ENCODE measurements around the gene ABTB1. TPM values are rescaled to one million over a fixed set of nuclear protein-coding genes. Genes with fewer than 3 reads are reported as not detected.

The ABTB1 gene
- total and polyA plus RNA-seq, 2 of the 13 experiments (the other 11 are each of a cell fraction or from before 2014, with no cell fraction given) = 0.42 to 14.5 TPM

- TF ChIP-seq MXI1 (IDR thresholded peaks at IDR 0.05; ENCODE audit: borderline replicate concordance, low read depth, low read length) (peak; percentile 30; the same call in 1 of the 3 replicates), KLF6 (CRISPR knock-in tag; IDR thresholded peaks at IDR 0.05) (peak; percentile 83), SALL2 (CRISPR knock-in tag; IDR thresholded peaks at IDR 0.05) (peak; percentile 39; the same call in 1 of the 2 replicates), ZMYM3 (CRISPR knock-in tag; IDR thresholded peaks at IDR 0.05) (no peak), CENPX (CRISPR knock-in tag; IDR thresholded peaks at IDR 0.05) (no peak), FOXC1 (CRISPR knock-in tag; IDR thresholded peaks at IDR 0.05; ENCODE audit: borderline replicate concordance) (peak; percentile 90), ZNF317 (CRISPR knock-in tag; IDR thresholded peaks at IDR 0.05) (no peak), ZNF552 (CRISPR knock-in tag; IDR thresholded peaks at IDR 0.05; ENCODE audit: borderline replicate concordance) (0 out of 2 replicates have a peak, but pooled peaks have one; percentile 70), ZNF563 (CRISPR knock-in tag; IDR thresholded peaks at IDR 0.05) (peak; percentile 86; the same call in 1 of the 2 replicates), ZSCAN21 (CRISPR knock-in tag; IDR thresholded peaks at IDR 0.05; ENCODE audit: borderline replicate concordance) (peak; percentile 77), SMAD3 (CRISPR knock-in tag; IDR thresholded peaks at IDR 0.05) (no peak), MED8 (CRISPR knock-in tag; IDR thresholded peaks at IDR 0.05; ENCODE audit: insufficient replicate concordance) (no peak), ZNF891 (CRISPR knock-in tag; IDR thresholded peaks at IDR 0.05) (no peak; the same call in 1 of the 2 replicates), ZNF460 (CRISPR knock-in tag; IDR thresholded peaks at IDR 0.05; ENCODE audit: borderline replicate concordance) (no peak), MLX (CRISPR knock-in tag; IDR thresholded peaks at IDR 0.05) (no peak), ZNF567 (CRISPR knock-in tag; IDR thresholded peaks at IDR 0.05; ENCODE audit: borderline replicate concordance) (no peak), ZNF274 (CRISPR knock-in tag; IDR thresholded peaks at IDR 0.05) (peak; percentile 75; the same call in 1 of the 2 replicates), JUN (CRISPR knock-in tag; IDR thresholded peaks at IDR 0.05) (no peak), ZNF674 (CRISPR knock-in tag; IDR thresholded peaks at IDR 0.05; ENCODE audit: low read depth) (no peak), HOXA3 (CRISPR knock-in tag; IDR thresholded peaks at IDR 0.05) (peak; percentile 58; the same call in 1 of the 2 replicates), RCOR2 (CRISPR knock-in tag; IDR thresholded peaks at IDR 0.05) (no peak), HES4 (CRISPR knock-in tag; IDR thresholded peaks at IDR 0.05; ENCODE audit: borderline replicate concordance) (peak; percentile 88), SKI (IDR thresholded peaks at IDR 0.05; ENCODE audit: partially characterized antibody) (peak; percentile 16), RXRB (CRISPR knock-in tag; IDR thresholded peaks at IDR 0.05; ENCODE audit: borderline replicate concordance) (0 out of 2 replicates have a peak, but pooled peaks have one; percentile 20), GMEB1 (CRISPR knock-in tag; IDR thresholded peaks at IDR 0.05; ENCODE audit: borderline replicate concordance) (peak; percentile 58; the same call in 1 of the 2 replicates), TBX2 (CRISPR knock-in tag; IDR thresholded peaks at IDR 0.05; ENCODE audit: borderline replicate concordance) (peak; percentile 61; the same call in 1 of the 2 replicates), HNRNPL (IDR thresholded peaks at IDR 0.05; ENCODE audit: low read depth, low read length) (no peak), GFI1 (CRISPR knock-in tag; IDR thresholded peaks at IDR 0.05; ENCODE audit: borderline replicate concordance) (peak; percentile 65; the same call in 1 of the 2 replicates), ZNF441 (CRISPR knock-in tag; IDR thresholded peaks at IDR 0.05; ENCODE audit: borderline replicate concordance) (peak; percentile 80; the same call in 1 of the 2 replicates)
Observed at GRCh38 chr3:127628788-127629466, 43.8 kb upstream of the ABTB1 start, which contains the start of gene PODXL2 (continued).

All from HepG2 (cell line).